GM12878 (cell line): ENCODE measurements around the gene DNAH2. TPM values are rescaled to one million over a fixed set of nuclear protein-coding genes. Genes with fewer than 3 reads are reported as not detected.

ENCODE experiments used
- ATAC-seq: fragments of 200-7000 bp; cut with Tn5 transposase; 3 replicates; pipeline ENCODE4 v1.9.1; 2020; ENCODE audit warnings: mild to moderate bottlenecking, moderate library complexity
- BruUV-seq: library from RNA; stranded (reverse); fragments of 400-500 nt; replicated peaks from 2 replicates; lab custom pipeline; 2021; lab: Mats Ljungman, UMichigan
- CTCF ChIA-PET: fragments of 300-600 bp; sonication (Branson Sonifier 250); formaldehyde crosslinking; extraction: SDS; loops from one replicate; lab custom pipeline; 2021; ENCODE audit warnings: inconsistent platforms; lab: Yijun Ruan, JAX
- POLR2A ChIA-PET: fragments of 350-600 bp; formaldehyde crosslinking; extraction: SDS; loops from one replicate; lab custom pipeline; 2021; ENCODE audit warnings: inconsistent platforms; lab: Charles Lee
- RAD21 ChIA-PET: fragments of 300-600 bp; sonication (Branson Sonifier 250); formaldehyde crosslinking; loops from one replicate; lab custom pipeline; 2023; ENCODE audit warnings: antibody characterized with exemption; ENCODE audit not compliant: unreplicated experiment; lab: Charles Lee
- SMC1A ChIA-PET: fragments of 300-600 bp; sonication (Branson Sonifier 250); formaldehyde crosslinking; loops from one replicate; lab custom pipeline; 2023; ENCODE audit not compliant: unreplicated experiment, uncharacterized antibody; lab: Charles Lee
- DNase-seq: peaks from one replicate; pipeline ENCODE4 v3.0.0-alpha.2; 2011; ENCODE audit warnings: low read depth, low spot score
- FAIRE-seq: peaks from 3 replicates; lab custom pipeline; 2011; peaks lifted over from hg19 to GRCh38; lab: Jason Lieb, UNC
- H2AFZ ChIP-seq: 2 replicates; pipeline ENCODE4 v1.6.0; 2011; ENCODE audit warnings: low read depth, low read length, control low read depth; ENCODE audit not compliant: control insufficient read depth
- H3K27ac ChIP-seq: 2 replicates; pipeline ENCODE4 v1.5.1; 2011; ENCODE audit warnings: control low read depth; ENCODE audit not compliant: control insufficient read depth, insufficient read depth
- H3K27me3 ChIP-seq, 2 experiments: replicated peaks in 1 of 2; 2 replicates each; pipeline versions ENCODE4 v1.6.0 to v1.6.1; 2011; ENCODE audit warnings: low read length in 1 of 2; ENCODE audit not compliant: control insufficient read depth in 2 of 2, insufficient read depth in 2 of 2
- H3K36me3 ChIP-seq, 2 experiments: 2 replicates each; pipeline ENCODE4 v1.5.1; 2011; ENCODE audit warnings: low read length in 1 of 2; ENCODE audit not compliant: control insufficient read depth in 2 of 2, insufficient read depth in 2 of 2
- H3K4me1 ChIP-seq: 2 replicates; pipeline ENCODE4 v1.6.1; 2011; ENCODE audit warnings: mild to moderate bottlenecking, low read length, moderate library complexity, mixed read lengths; ENCODE audit not compliant: control insufficient read depth, insufficient read depth
- H3K4me2 ChIP-seq: 2 replicates; pipeline ENCODE4 v1.6.0; 2011; ENCODE audit warnings: control low read depth; ENCODE audit not compliant: control insufficient read depth, insufficient read depth
- H3K4me3 ChIP-seq: fragments of 200-600 bp; sonication (generic); 2 replicates; pipeline ENCODE4 v1.5.1; 2016
- H3K79me2 ChIP-seq: 2 replicates; pipeline ENCODE4 v1.6.0; 2011; ENCODE audit warnings: low read length; ENCODE audit not compliant: control insufficient read depth, insufficient read depth
- H3K9ac ChIP-seq: 2 replicates; pipeline ENCODE4 v1.8.0; 2011; ENCODE audit warnings: low read length, control low read depth, mixed read lengths; ENCODE audit not compliant: control insufficient read depth, insufficient read depth
- H3K9me3 ChIP-seq: replicated peaks from 3 replicates; pipeline ENCODE4 v1.5.1; 2011; ENCODE audit warnings: mild to moderate bottlenecking, low read length; ENCODE audit not compliant: control insufficient read depth, insufficient read depth
- H4K20me1 ChIP-seq: 2 replicates; pipeline ENCODE4 v1.6.0; 2011; ENCODE audit not compliant: control insufficient read depth, insufficient read depth
- CHD1 ChIP-seq: IDR thresholded peaks from 2 replicates; pipeline ENCODE4 v1.6.1; 2012; ENCODE audit warnings: low read depth, low read length, improper control_type of control experiment
- E2F8 ChIP-seq: fragments of 450-650 bp; IDR thresholded peaks from 2 replicates; pipeline ENCODE4 v1.6.1; 2018; ENCODE audit warnings: mild to moderate bottlenecking, low read depth, moderate library complexity; ENCODE audit not compliant: partially characterized antibody
- IKZF2 ChIP-seq, 2 experiments: fragments of 450-650 bp; IDR thresholded peaks; 2 replicates each; pipeline ENCODE4 v1.6.1; 2017; ENCODE audit warnings: mild to moderate bottlenecking in 2 of 2, moderate library complexity in 2 of 2
- LARP7 ChIP-seq: fragments of 450-650 bp; IDR thresholded peaks from 2 replicates; pipeline ENCODE4 v1.6.1; 2017; ENCODE audit warnings: mild to moderate bottlenecking
- MYC ChIP-seq: IDR thresholded peaks from 2 replicates; pipeline ENCODE4 v1.6.1; 2011; ENCODE audit warnings: mild to moderate bottlenecking, low read length, moderate library complexity, inconsistent platforms; ENCODE audit not compliant: insufficient read depth, insufficient replicate concordance, insufficient read length, severe bottlenecking
- NRF1 ChIP-seq: conservative IDR thresholded peaks from 2 replicates; pipeline ENCODE4 v1.6.1; 2011; ENCODE audit warnings: mild to moderate bottlenecking, low read depth, low read length, improper control_type of control experiment
- POU2F2 ChIP-seq: IDR thresholded peaks from 3 replicates; pipeline ENCODE4 v1.6.1; 2011; ENCODE audit warnings: low read depth, mild to moderate bottlenecking, low read length, borderline replicate concordance
- SKIL ChIP-seq: fragments of 450-650 bp; IDR thresholded peaks from 2 replicates; pipeline ENCODE4 v1.6.1; 2017; ENCODE audit warnings: mild to moderate bottlenecking, low read depth, inconsistent platforms; ENCODE audit not compliant: poor library complexity, severe bottlenecking
- SP1 ChIP-seq: IDR thresholded peaks from one replicate; pipeline ENCODE4 v1.6.1; 2011; ENCODE audit warnings: low read depth, low read length
- WGBS: methylation state at CpG from one replicate; pipeline ENCODE4 v1.1.6; 2016; ENCODE audit warnings: low lambda C conversion rate; ENCODE audit not compliant: insufficient replicate concordance, insufficient coverage; ENCODE audit errors: missing lambda C conversion rate; 5-methylcytosine and 5-hydroxymethylcytosine counted together
- in situ Hi-C: fragments of 300-500 bp; cut with MboI; formaldehyde crosslinking; loops from 9 replicates; pipeline ENCODE4 v1.14.3; 2018; ENCODE audit warnings: mixed read lengths
- intact Hi-C: fragments of 100-400 bp; cut with micrococcal nuclease; formaldehyde crosslinking; loops from one replicate; pipeline ENCODE4 v1.14.2; 2022; ENCODE audit not compliant: unreplicated experiment
- polyA plus RNA-seq, 11 experiments: library from polyadenylated mRNA; depleted of rRNA in 4 of 11; unstranded in 6 of 11; stranded (reverse) in 5 of 11; fragments of >200 nt; fragmentation: Nextera tagmentation in 4 of 11; fragmentation: Illumina TruSeq in 1 of 11; extraction: Ambion mirVana in 4 of 11; extraction: Trizol in 1 of 11; gene quantifications; 1 replicate in 1 of 11; 2 replicates in 10 of 11; pipeline versions ENCODE4 v1.2.1 to v1.2.3, GENCODE V29; 2011 to 2016; ENCODE audit warnings: inconsistent platforms in 2 of 11, missing spikeins in 2 of 11, low read depth in 1 of 11
- total RNA-seq, 4 experiments: library from RNA; depleted of rRNA in 3 of 4; stranded (reverse); fragments of >200 nt in 3 of 4; fragmentation: Illumina TruSeq in 1 of 4; extraction: Trizol in 1 of 4; gene quantifications; 2 replicates each; pipeline versions ENCODE4 v1.2.1 to v1.2.3, GENCODE V29; 2013 to 2021

DNAH2 gene
- total and polyA plus RNA-seq, 10 of the 15 experiments (the other 5 are each of a cell fraction or from before 2014, with no cell fraction given), result not detected

GRCh38 chr17:7744416-7744815, 26.9 kb downstream of the DNAH2 start:
- Histone ChIP-seq H3K9ac (no peak overlapping the region), H3K4me1 (no peaks in the 10 kb centered on the region), H3K27ac (no peak overlapping the region), H2AFZ (no peak overlapping the region), H3K36me3 (no peaks in the 10 kb centered on the region), H3K9me3 (no peaks in the 10 kb centered on the region), H4K20me1 (no peaks in the 10 kb centered on the region), H3K27me3 (no peaks in the 10 kb centered on the region; a peak in 3 of 4 replicates), H3K4me2 (no peak overlapping the region)
- in situ Hi-C loops, result no loop called here
- no TSS peak for BruUV-seq
- SMC1A ChIA-PET, result interaction anchor here (0.7 to 3.9 kb wide), 9 partner anchors 13 to 297 kb away, joined by 3 to 25 read pairs (median 4); no protein-coding TSS in a partner anchor
- ATAC-seq, result no peak
- CTCF ChIA-PET, result interaction anchor here (0.7 to 4.1 kb wide), 33 partner anchors 9 to 330 kb away, joined by 3 to 50 read pairs (median 5); partner anchors contain the start of genes CYB5D1, GUCY2D, KDM6B and NAA38
- POLR2A ChIA-PET, result interaction anchor here (0.7 kb wide), 1 partner anchor 14 kb away, joined by 5 read pairs; no protein-coding TSS in a partner anchor
- TF ChIP-seq LARP7 (no peak), E2F8 (no peak), CHD1 (no peak), SKIL (no peak), IKZF2 (IDR thresholded peaks at IDR 0.05) (no peak), MYC (no peak), POU2F2 (no peak), NRF1 (no peak), SP1 (no peak)
- TF ChIP-seq, all 136 proteins: peak for 0
- no peaks in the 10 kb centered on the region for H3K79me2 ChIP-seq
- 29% methylated on average over 8 of the region's 8 CpGs for WGBS
- no peak for DNase-seq
- intact Hi-C loops, result loop anchor here (5.0 to 10.0 kb wide), 3 partner anchors 80 to 313 kb away; no protein-coding TSS in a partner anchor
- no peak overlapping the region for H3K4me3 ChIP-seq
- FAIRE-seq, result no peak
- RAD21 ChIA-PET, result interaction anchor here (1.2 to 3.4 kb wide), 10 partner anchors 37 to 313 kb away, joined by 3 to 28 read pairs (median 8); partner anchors contain the start of genes CNTROB, NAA38 and TRAPPC1
